Heart right ventricle (tissue), 16 donors: ENCODE measurements around the gene PPP4R3B. TPM values are rescaled to one million over a fixed set of nuclear protein-coding genes. Genes with fewer than 3 reads are reported as not detected.

Experiments used
- ATAC-seq, 8 donors: fragments of 200-7000 bp; cut with Tn5 transposase; one replicate each; pipeline ENCODE4 v1.9.1; 2020; ENCODE audit warnings: mild to moderate bottlenecking in 8 of 8, moderate library complexity in 8 of 8, moderate number of reproducible peaks in 1 of 8
- DNase-seq, 2 donors: peaks; one replicate each; pipeline ENCODE4 v3.0.0-alpha.2; 2020
- H3K27ac ChIP-seq, 10 donors: fragments of 200-600 bp; sonication (generic) in 2 of 10; one replicate each; pipeline versions ENCODE4 v1.5.0 to v1.8.0; 2020 to 2022; ENCODE audit warnings: mild to moderate bottlenecking in 3 of 10
- H3K27me3 ChIP-seq, 7 donors: fragments of 200-600 bp; one replicate each; pipeline ENCODE4 v1.8.0; 2021 to 2022; ENCODE audit warnings: mild to moderate bottlenecking in 2 of 7
- H3K36me3 ChIP-seq, 9 donors: fragments of 200-600 bp; sonication (generic) in 1 of 9; one replicate each; pipeline versions ENCODE4 v1.5.0 to v1.8.0; 2020 to 2022; ENCODE audit warnings: mild to moderate bottlenecking in 2 of 9
- H3K4me1 ChIP-seq, 9 donors: fragments of 200-600 bp; sonication (generic) in 1 of 9; one replicate each; pipeline versions ENCODE4 v1.5.0 to v1.8.0; 2020 to 2022; ENCODE audit warnings: mild to moderate bottlenecking in 4 of 9
- H3K4me3 ChIP-seq, 10 donors: fragments of 200-600 bp; sonication (generic) in 2 of 10; one replicate each; pipeline versions ENCODE4 v1.5.0 to v1.8.0; 2020 to 2022; ENCODE audit warnings: mild to moderate bottlenecking in 7 of 10, moderate library complexity in 2 of 10
- H3K9me3 ChIP-seq, 11 donors: fragments of 200-600 bp in 10 of 11; sonication (generic) in 2 of 11; one replicate each; pipeline versions ENCODE4 v1.5.0 to v1.8.0; 2013 to 2022; ENCODE audit warnings: mild to moderate bottlenecking in 2 of 11, control low read depth in 1 of 11, moderate library complexity in 1 of 11
- WGBS, 2 donors: extraction: QIAGEN DNeasy Blood & Tissue Kit; methylation state at CpG; one replicate each; pipeline ENCODE4 v1.1.7; 2013; ENCODE audit warnings: inconsistent platforms in 1 of 2; 5-methylcytosine and 5-hydroxymethylcytosine counted together
- intact Hi-C, 10 donors: fragments of 100-400 bp; cut with DNase I; formaldehyde crosslinking; loops; one replicate each; pipeline versions ENCODE4 v1.11.1 to v1.14.2; 2022
- polyA plus RNA-seq, 2 donors: library from polyadenylated mRNA; stranded (reverse); fragments of 200-250 nt; gene quantifications; one replicate each; pipeline ENCODE4 v1.2.3, GENCODE V29; 2013
- total RNA-seq, 10 donors: library from RNA; stranded (reverse); fragmentation: NEBNext Ultra II Directional in 3 of 10; extraction: Animal tissue kit (Norgen Biotek cat#: 25700) in 3 of 10; gene quantifications; one replicate each; pipeline versions ENCODE4 v1.2.1 to v1.2.4, GENCODE V29; 2021 to 2023
- TF ChIP-seq, protein P1 (sequence below), 9 donors: fragments of 200-600 bp; sonication (generic) in 2 of 9; IDR thresholded peaks; one replicate each; pipeline versions ENCODE4 v1.5.0 to v1.8.0; 2021 to 2022; ENCODE audit warnings: antibody characterized with exemption in 9 of 9, mild to moderate bottlenecking in 5 of 9, moderate library complexity in 1 of 9
- donor health status: Arrhythmogenic right ventricular cardiomyopathy.
- donor health status: ischemic (EF 13 %, LVEDD 7.1; RV severe dilation, severe dysfunction).
- donor health status: healthy with polysubstance abuse.
- donor health status: DM: no; HTN: yes; CAD: no.
- donor health status: DM: no; HTN: no; CAD: no.
- donor health status: ischemic (EF 25% LVEDD 6.9; RV normal size, moderate dysfunction).
- donor health status: ischemic (EF 25% LVEDD 5.7; RV mildly dilated, moderate dysfunction).
- donor health status: healthy.
- donor health status: DM: yes; HTN: yes; CAD: no.
- donor health status: Ischemic cardiomyopathy.
- donor health status: ischemic (EF 35%, LVEDD 5.7; RV mildly dilated, moderate dysfunction).
- donor health status: nonischemic (EF 11% LVEDD 7.7; RV severe dilation, severe dysfunction).
- donor health status: DM: yes; HTN: yes; CAD: no.
- donor health status: PGD.
- donor health status: ischemic (EF 29% LVEDD 5.4; RV normal size, mild dysfunction).
- donor health status: nonischemic (EF 23%, LVEDD 6.1; RV moderate dilation, normal function).

Gene PPP4R3B
- total and polyA plus RNA-seq, 12 donors, result 10.9 to 29.0 (median 24.6) TPM

DNA sequence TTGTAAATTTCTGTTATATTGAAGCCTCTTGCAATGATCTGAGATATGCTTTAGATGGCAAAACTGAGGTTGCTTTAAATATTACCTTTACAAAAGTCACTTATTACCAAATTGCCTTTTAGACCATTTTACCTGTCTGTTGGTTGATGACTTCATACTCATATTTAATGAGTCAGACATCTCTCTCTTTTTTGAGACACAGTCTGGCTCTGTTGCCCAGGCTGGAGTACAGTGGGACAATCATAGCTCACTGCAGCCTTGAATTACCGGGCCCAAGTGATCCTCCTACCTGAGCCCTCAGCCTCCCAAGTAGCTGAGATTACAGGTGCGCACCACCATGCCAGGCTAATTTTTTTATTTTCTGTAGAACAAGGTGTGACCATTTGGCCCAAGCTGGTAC, 11.5 kb upstream of the PPP4R3B start:
- ATAC-seq (no peak), DNase-seq (no peak)
- no peak overlapping the region for H3K27ac ChIP-seq
- no peaks in the 10 kb centered on the region for H3K9me3 ChIP-seq
- H3K27me3 ChIP-seq, result no peaks in the 10 kb centered on the region
- intact Hi-C loops, result no loop called here
- H3K4me3 ChIP-seq, result no peak overlapping the region
- H3K36me3 ChIP-seq, result peaks cover 0 to 41% (median 5%) of the 10 kb centered on the region in 9 donors
- 76 to 86% methylated on average over 2 of the region's 2 CpGs for WGBS, 2 donors
- TF ChIP-seq, protein P1, sequence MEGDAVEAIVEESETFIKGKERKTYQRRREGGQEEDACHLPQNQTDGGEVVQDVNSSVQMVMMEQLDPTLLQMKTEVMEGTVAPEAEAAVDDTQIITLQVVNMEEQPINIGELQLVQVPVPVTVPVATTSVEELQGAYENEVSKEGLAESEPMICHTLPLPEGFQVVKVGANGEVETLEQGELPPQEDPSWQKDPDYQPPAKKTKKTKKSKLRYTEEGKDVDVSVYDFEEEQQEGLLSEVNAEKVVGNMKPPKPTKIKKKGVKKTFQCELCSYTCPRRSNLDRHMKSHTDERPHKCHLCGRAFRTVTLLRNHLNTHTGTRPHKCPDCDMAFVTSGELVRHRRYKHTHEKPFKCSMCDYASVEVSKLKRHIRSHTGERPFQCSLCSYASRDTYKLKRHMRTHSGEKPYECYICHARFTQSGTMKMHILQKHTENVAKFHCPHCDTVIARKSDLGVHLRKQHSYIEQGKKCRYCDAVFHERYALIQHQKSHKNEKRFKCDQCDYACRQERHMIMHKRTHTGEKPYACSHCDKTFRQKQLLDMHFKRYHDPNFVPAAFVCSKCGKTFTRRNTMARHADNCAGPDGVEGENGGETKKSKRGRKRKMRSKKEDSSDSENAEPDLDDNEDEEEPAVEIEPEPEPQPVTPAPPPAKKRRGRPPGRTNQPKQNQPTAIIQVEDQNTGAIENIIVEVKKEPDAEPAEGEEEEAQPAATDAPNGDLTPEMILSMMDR (IDR thresholded peaks at IDR 0.05), result no peak
- peaks cover 0 to 14% (median 0%) of the 10 kb centered on the region in 9 donors for H3K4me1 ChIP-seq

- WGBS, 2 donors, result 91 to 94% methylated on average over 1 of the region's 1 CpG
- no peak overlapping the region for H3K4me3 ChIP-seq
- peaks cover 0 to 41% (median 0%) of the 10 kb centered on the region in 9 donors for H3K36me3 ChIP-seq
- TF ChIP-seq, protein P1 (IDR thresholded peaks at IDR 0.05), result no peak
- no peak for ATAC-seq
- intact Hi-C loops, result no loop called here
- H3K9me3 ChIP-seq, result no peaks in the 10 kb centered on the region
- H3K4me1 ChIP-seq, result peaks cover 0 to 16% (median 5%) of the 10 kb centered on the region in 9 donors
- DNase-seq, result no peak
- H3K27ac ChIP-seq, result no peak overlapping the region
- no peaks in the 10 kb centered on the region for H3K27me3 ChIP-seq
Observed at GRCh38 chr2:55627915-55628314, 10.5 kb upstream of the PPP4R3B start.

- ATAC-seq (no peak), DNase-seq (no peak)
- Histone ChIP-seq H3K4me1 (peaks cover 7 to 50% (median 23%) of the 10 kb centered on the region in 9 donors), H3K9me3 (no peaks in the 10 kb centered on the region), H3K27ac (no peak overlapping the region), H3K27me3 (no peaks in the 10 kb centered on the region), H3K36me3 (peaks cover 0 to 39% (median 0%) of the 10 kb centered on the region in 9 donors), H3K4me3 (no peak overlapping the region)
- 92 to 94% methylated on average over 7 of the region's 7 CpGs for WGBS, 2 donors
- intact Hi-C loops, result no loop called here
- TF ChIP-seq, protein P1 (IDR thresholded peaks at IDR 0.05), result no peak
Observed at GRCh38 chr2:55621802-55622201, 4.4 kb upstream of the PPP4R3B start.

GRCh38 chr2:55620123-55620779, 2.8 kb upstream of the PPP4R3B start:
- no peak overlapping the region for H3K27ac ChIP-seq
- TF ChIP-seq, protein P1 (IDR thresholded peaks at IDR 0.05), result peak in 5 of 9 donors; percentile 15 to 41 (median 24)
- intact Hi-C loops, result no loop called here
- DNase-seq, result no peak
- peaks cover 13 to 62% (median 29%) of the 10 kb centered on the region in 9 donors for H3K4me1 ChIP-seq
- H3K27me3 ChIP-seq, result no peaks in the 10 kb centered on the region
- H3K4me3 ChIP-seq, result no peak overlapping the region
- 72 to 76% methylated on average over 3 of the region's 3 CpGs for WGBS, 2 donors
- ATAC-seq, result no peak
- H3K36me3 ChIP-seq, result peaks cover 0 to 32% (median 0%) of the 10 kb centered on the region in 9 donors
- no peaks in the 10 kb centered on the region for H3K9me3 ChIP-seq
